ENCODE results near the gene GLRA1.

GLRA1 gene

GRCh38 chr5:151924564-151925301 is at the start of gene GLRA1:
GLRA1 (minus strand) TSS chr5:151924851; CDS start chr5:151924549, 302 bp downstream.
- TF ChIP-seq ZNF274 (IDR thresholded peaks at IDR 0.05; ENCODE audit: low read depth, low read length): no peak
- H3K4me3 ChIP-seq (ENCODE audit: low read length): no peak within 1 kb of the TSS

DNA sequence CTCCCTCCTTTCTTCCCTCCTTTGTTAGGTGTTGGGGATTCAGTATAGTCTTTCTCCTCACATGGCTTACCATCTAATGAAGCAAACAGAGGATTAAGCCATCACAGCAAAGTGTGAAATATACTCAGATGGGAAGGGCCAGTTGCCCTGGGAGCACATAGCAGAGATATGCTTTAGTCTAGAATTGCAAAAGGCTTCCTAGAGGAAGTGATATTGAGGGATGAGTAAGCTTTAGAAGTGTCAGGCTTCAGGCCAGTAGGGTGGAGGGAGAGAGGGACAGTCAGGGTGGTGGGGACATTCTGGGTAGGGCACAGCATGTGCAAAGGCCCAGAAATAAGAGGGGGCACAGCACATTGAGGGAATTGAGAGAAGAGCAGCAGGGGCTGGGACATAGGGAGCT is 46.2 kb upstream of the GLRA1 start:
- TF ChIP-seq ZNF274 (IDR thresholded peaks at IDR 0.05; ENCODE audit: low read depth, low read length): no peak
- H3K4me3 ChIP-seq (ENCODE audit: low read length): no peak overlapping the region

- TF ChIP-seq ZNF274 (IDR thresholded peaks at IDR 0.05; ENCODE audit: low read depth, low read length): no peak
- no peak overlapping the region for H3K4me3 ChIP-seq (ENCODE audit: low read length)
Observed at GRCh38 chr5:151967865-151968264, 43.2 kb upstream of the GLRA1 start.

GRCh38 chr5:151966046-151966445 is 41.4 kb upstream of the GLRA1 start:
- TF ChIP-seq ZNF274 (IDR thresholded peaks at IDR 0.05; ENCODE audit: low read depth, low read length): no peak
- no peak overlapping the region for H3K4me3 ChIP-seq (ENCODE audit: low read length)

GRCh38 chr5:151964471-151964870 is 39.8 kb upstream of the GLRA1 start:
- no peak for TF ChIP-seq ZNF274 (IDR thresholded peaks at IDR 0.05; ENCODE audit: low read depth, low read length)
- H3K4me3 ChIP-seq (ENCODE audit: low read length): no peak overlapping the region

DNA sequence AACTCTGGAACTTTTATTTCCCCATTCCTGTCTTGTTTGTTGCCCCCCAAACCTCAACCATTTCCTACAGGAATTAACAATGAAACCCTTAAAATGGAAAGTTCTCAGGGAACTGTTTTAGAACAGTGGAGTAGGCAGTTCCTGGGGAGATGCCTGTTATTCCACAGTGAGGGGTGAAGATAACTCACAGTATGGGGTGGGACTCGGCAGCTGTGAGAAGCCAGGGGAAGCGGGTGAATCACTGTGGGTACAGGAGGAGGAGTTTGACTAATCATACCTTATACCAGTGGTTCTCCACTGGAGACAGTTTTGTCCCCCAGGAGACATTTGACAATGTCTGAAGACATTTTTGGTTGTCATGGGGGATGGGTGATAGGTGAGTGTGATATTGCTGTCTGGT is 36.9 kb upstream of the GLRA1 start:
- H3K4me3 ChIP-seq (ENCODE audit: low read length): no peak overlapping the region
- TF ChIP-seq ZNF274 (IDR thresholded peaks at IDR 0.05; ENCODE audit: low read depth, low read length): no peak

- no peak for TF ChIP-seq ZNF274 (IDR thresholded peaks at IDR 0.05; ENCODE audit: low read depth, low read length)
Observed at GRCh38 chr5:151958111-151958510, 33.5 kb upstream of the GLRA1 start.

GRCh38 chr5:151956725-151957124 is 32.1 kb upstream of the GLRA1 start:
- TF ChIP-seq ZNF274 (IDR thresholded peaks at IDR 0.05; ENCODE audit: low read depth, low read length): no peak
- H3K4me3 ChIP-seq (ENCODE audit: low read length): no peak overlapping the region

More at GRCh38 chr5:151958111-151958510, 33.5 kb upstream of the GLRA1 start:
- no peak overlapping the region for H3K4me3 ChIP-seq (ENCODE audit: low read length)

DNA sequence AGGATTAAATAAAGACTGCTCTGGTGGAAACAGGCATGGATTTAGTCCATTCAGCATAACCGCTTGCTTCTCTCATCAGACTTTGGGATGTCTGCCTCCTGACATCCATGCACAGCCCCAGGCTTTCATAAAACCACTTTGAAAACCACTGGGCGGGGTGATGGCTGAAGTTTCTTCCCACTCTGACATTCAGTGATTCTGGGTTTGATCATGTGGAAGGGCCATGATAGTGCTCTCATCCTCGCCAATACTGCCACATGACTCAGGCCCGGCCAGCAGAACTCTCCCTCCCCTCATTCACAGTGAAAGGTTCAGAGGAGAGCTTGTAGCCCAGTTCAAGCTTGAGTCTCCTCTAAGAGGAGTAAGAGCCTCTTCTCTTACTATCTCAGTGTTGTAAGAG is 29.6 kb upstream of the GLRA1 start:
- no peak for TF ChIP-seq ZNF274 (IDR thresholded peaks at IDR 0.05; ENCODE audit: low read depth, low read length)
- no peak overlapping the region for H3K4me3 ChIP-seq (ENCODE audit: low read length)

- TF ChIP-seq ZNF274 (IDR thresholded peaks at IDR 0.05; ENCODE audit: low read depth, low read length): no peak
- H3K4me3 ChIP-seq (ENCODE audit: low read length): no peak overlapping the region
Observed at GRCh38 chr5:151953833-151954232, 29.2 kb upstream of the GLRA1 start.

DNA sequence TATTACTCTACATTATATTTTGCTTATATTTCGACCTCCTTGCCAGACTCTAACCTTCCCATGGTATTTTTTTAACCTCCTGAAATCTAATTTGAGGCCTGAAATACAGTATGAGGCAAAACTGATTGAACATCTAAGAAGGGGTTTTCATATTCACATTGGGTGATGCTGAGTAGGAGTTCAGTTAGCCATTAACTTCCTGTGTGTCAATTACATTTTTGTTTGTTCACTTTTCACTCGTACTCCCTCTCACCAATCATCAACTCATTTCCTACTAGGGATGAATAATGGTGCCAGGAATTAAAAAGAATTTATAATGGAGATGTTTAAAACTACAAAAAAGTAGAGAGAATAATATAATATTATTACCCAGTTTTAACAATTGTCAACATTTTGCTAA is 27.6 kb upstream of the GLRA1 start:
- H3K4me3 ChIP-seq (ENCODE audit: low read length): no peak overlapping the region
- TF ChIP-seq ZNF274 (IDR thresholded peaks at IDR 0.05; ENCODE audit: low read depth, low read length): no peak

DNA sequence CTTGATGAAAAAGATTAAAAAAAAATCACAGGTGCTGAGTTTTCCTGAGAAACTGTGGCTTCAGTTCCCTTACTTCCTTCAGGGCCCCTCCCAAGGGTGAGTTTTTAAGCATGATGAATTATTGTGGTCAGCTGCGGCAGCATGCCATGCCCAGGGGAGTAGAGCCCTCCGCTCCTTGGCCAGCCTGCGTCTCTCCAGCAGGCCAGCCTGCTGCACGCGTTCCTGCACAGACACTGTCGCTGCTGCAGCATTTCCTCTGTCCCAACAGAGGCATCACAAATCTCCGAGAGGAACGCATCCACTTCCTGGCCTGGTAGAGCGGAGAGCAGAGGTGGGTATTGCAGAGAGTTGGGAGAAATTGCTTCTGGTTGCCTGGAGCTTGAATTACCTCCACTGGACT is 26.1 kb upstream of the GLRA1 start:
- no peak overlapping the region for H3K4me3 ChIP-seq (ENCODE audit: low read length)
- TF ChIP-seq ZNF274 (IDR thresholded peaks at IDR 0.05; ENCODE audit: low read depth, low read length): no peak

DNA sequence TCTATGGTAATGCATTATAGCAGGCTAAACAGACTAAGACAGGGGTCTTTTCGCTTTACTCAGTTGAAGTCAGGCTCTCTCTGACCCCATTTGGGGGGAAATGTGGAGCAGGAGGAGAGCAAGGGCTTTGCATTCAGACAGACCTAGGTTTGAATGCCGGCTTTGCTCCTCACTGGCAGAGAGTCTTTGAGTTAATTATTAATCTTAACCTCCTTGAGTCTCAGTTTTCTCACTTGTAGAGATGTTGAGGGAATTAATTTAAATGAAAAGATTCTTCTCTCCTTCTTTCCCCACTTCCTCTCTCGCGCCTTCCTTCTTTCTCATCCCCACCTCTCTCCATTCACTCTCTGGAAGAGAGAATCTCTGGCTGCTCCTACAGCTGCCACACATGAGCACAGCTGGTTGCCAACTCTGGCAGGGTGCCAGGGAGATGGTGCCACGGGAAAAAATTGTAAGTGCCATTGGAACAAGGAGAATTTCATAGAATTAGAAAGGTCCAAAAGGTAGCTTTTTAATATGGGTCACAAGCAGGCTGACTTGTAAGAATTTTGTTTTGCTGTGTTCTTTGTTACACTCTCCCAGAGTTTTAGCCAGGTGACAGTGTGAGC is 25.2 kb upstream of the GLRA1 start:
- no peak for TF ChIP-seq ZNF274 (IDR thresholded peaks at IDR 0.05; ENCODE audit: low read depth, low read length)
- no peak overlapping the region for H3K4me3 ChIP-seq (ENCODE audit: low read length)

- no peak overlapping the region for H3K4me3 ChIP-seq (ENCODE audit: low read length)
- TF ChIP-seq ZNF274 (IDR thresholded peaks at IDR 0.05; ENCODE audit: low read depth, low read length): no peak
Observed at GRCh38 chr5:151949113-151949512, 24.5 kb upstream of the GLRA1 start.

DNA sequence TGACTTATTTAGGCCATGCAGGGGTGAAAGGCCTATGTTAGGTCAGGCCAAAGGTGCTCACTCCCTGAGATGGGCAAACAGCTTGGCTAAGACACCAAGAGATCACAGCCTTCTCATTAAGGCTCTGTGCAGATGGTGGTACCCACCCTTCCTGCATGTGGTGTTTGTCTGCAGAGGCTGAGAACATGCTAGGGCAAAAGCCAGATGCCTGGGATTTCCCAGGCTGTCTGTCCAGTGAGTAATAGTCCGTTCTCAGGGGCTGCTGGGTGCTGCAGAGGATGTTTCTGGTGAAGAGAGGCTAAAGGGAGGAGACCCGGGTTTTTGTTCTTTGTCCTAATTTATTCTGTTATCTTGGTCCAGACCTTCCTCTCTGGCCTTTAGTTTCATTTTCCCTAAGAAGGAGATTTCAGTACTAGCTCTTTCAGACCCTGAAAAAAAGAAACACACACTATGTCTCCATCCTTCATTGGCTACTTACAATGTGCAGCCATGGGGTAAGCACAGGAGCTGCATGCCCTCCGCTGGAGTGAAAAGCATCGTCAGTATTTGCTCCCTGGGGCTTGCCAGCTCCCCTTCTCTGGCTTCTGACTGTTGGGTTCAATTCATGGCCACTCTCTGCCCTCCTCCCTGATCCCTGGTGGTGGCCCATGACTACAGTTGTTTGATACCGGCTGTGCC is 23.4 kb upstream of the GLRA1 start:
- no peak overlapping the region for H3K4me3 ChIP-seq (ENCODE audit: low read length)
- TF ChIP-seq ZNF274 (IDR thresholded peaks at IDR 0.05; ENCODE audit: low read depth, low read length): no peak

All from GM08714 (cell line).